ENCODE data around the gene NTMT2. TPM values are rescaled to one million over a fixed set of nuclear protein-coding genes. Genes with fewer than 3 reads are reported as not detected.

Gene NTMT2
- total RNA-seq, 3 donors from 2014 or later (not counting 1 experiment from before 2014, with no cell fraction given): not detected

DNA sequence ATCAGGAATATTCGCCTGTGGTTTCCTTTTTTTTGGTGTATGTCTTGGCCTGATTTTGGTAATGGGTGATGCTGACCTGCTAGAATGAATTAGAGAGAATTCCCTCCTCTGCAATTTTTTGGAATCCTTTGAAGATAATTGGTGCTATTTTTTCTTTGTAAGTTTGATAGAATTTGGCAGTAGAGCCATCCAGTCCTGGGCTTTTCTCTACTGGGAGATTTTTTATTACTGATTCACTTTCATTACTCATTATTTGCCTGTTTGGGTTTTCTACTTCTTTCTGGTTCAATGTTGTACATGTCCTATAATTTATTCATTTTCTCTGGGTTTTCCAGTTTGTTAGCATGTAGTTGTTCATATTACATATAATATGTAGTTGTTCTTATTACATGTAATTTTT lies 48.7 kb downstream of the NTMT2 start:
- H3K4me3 Mint-ChIP-seq: no peak overlapping the region
- H3K27ac Mint-ChIP-seq: no peak overlapping the region
- H3K27ac ChIP-seq (ENCODE audit: low read length): no peak overlapping the region
- H3K4me3 ChIP-seq (ENCODE audit: low read length): no peak overlapping the region
- no peaks in the 10 kb centered on the region for H3K9me3 ChIP-seq (ENCODE audit: control insufficient read depth, insufficient read depth, low read length)
- ATAC-seq: no peak
- H3K4me1 Mint-ChIP-seq: no peaks in the 10 kb centered on the region
- H3K36me3 ChIP-seq (ENCODE audit: control insufficient read depth, insufficient read depth, low read length): no peaks in the 10 kb centered on the region
- peaks cover 21% of the 10 kb centered on the region in 2 donors for H3K27me3 Mint-ChIP-seq (ENCODE audit: low read depth in 2 of 2)
- H3K36me3 Mint-ChIP-seq: no peaks in the 10 kb centered on the region
- 80% methylated on average over 1 of the region's 1 CpG for WGBS (ENCODE audit: insufficient coverage)
- no peaks in the 10 kb centered on the region for H3K4me1 ChIP-seq (ENCODE audit: control insufficient read depth, insufficient read depth, low read length)
- no peak for DNase-seq
- intact Hi-C loops (cut with micrococcal nuclease): no loop called here
- peaks cover 4% of the 10 kb centered on the region in 2 donors for H3K9me3 Mint-ChIP-seq
- TF ChIP-seq, protein P1, sequence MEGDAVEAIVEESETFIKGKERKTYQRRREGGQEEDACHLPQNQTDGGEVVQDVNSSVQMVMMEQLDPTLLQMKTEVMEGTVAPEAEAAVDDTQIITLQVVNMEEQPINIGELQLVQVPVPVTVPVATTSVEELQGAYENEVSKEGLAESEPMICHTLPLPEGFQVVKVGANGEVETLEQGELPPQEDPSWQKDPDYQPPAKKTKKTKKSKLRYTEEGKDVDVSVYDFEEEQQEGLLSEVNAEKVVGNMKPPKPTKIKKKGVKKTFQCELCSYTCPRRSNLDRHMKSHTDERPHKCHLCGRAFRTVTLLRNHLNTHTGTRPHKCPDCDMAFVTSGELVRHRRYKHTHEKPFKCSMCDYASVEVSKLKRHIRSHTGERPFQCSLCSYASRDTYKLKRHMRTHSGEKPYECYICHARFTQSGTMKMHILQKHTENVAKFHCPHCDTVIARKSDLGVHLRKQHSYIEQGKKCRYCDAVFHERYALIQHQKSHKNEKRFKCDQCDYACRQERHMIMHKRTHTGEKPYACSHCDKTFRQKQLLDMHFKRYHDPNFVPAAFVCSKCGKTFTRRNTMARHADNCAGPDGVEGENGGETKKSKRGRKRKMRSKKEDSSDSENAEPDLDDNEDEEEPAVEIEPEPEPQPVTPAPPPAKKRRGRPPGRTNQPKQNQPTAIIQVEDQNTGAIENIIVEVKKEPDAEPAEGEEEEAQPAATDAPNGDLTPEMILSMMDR (IDR thresholded peaks at IDR 0.05): no peak
- H3K27me3 ChIP-seq (ENCODE audit: control insufficient read depth, insufficient read depth, low read length): no peaks in the 10 kb centered on the region

DNA sequence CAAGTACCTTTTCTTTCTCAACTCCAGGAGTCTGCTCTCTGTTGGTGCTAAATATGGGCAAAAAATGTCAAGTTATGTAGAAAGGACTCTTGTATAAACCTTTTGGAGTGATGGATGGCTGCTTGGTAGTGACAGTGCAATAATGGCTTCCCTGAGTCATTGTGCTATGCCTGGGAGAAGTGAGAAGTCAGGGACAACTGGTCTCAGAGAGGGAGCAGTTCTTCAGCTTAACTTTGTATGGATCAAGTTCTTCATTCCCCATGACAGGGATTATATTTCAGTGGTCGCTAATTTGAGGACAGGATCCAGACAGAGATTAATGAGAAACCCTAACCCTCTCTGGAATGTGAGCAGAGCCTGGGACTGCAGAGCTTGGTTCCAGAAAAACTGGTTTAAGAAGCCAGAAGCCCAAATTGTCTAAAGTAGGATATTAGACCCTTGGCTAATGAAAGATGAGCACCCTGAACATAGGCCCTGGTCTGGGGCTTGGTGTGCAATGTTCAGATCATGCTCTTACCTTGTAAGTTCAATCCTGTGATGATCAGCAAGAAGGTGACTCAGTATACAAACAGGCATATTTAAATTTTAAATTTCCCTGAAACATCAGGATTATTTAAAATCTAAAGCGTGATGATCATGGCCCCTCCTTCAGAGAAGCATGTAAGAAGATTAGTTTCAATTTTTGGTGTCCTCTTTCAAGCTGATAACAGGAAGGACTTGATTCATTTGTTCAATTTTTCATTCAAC lies 50.9 kb downstream of the NTMT2 start:
- Mint-ChIP-seq H3K27ac (no peak overlapping the region), H3K4me1 (no peaks in the 10 kb centered on the region), H3K9me3 (peaks cover 0 to 2% of the 10 kb centered on the region in 2 donors), H3K27me3 (ENCODE audit: low read depth in 2 of 2) (peaks cover 17 to 21% of the 10 kb centered on the region in 2 donors), H3K36me3 (no peaks in the 10 kb centered on the region), H3K4me3 (no peak overlapping the region)
- no peaks in the 10 kb centered on the region for H3K36me3 ChIP-seq (ENCODE audit: control insufficient read depth, insufficient read depth, low read length)
- DNase-seq (no peak), ATAC-seq (no peak)
- no peak overlapping the region for H3K4me3 ChIP-seq (ENCODE audit: low read length)
- H3K4me1 ChIP-seq (ENCODE audit: control insufficient read depth, insufficient read depth, low read length): no peaks in the 10 kb centered on the region
- intact Hi-C loops (cut with micrococcal nuclease): no loop called here
- H3K9me3 ChIP-seq (ENCODE audit: control insufficient read depth, insufficient read depth, low read length): no peaks in the 10 kb centered on the region
- H3K27ac ChIP-seq (ENCODE audit: low read length): no peak overlapping the region
- WGBS (ENCODE audit: insufficient coverage): 83% methylated on average over 1 of the region's 2 CpGs
- no peaks in the 10 kb centered on the region for H3K27me3 ChIP-seq (ENCODE audit: control insufficient read depth, insufficient read depth, low read length)
- TF ChIP-seq, protein P1 (IDR thresholded peaks at IDR 0.05): no peak

DNA sequence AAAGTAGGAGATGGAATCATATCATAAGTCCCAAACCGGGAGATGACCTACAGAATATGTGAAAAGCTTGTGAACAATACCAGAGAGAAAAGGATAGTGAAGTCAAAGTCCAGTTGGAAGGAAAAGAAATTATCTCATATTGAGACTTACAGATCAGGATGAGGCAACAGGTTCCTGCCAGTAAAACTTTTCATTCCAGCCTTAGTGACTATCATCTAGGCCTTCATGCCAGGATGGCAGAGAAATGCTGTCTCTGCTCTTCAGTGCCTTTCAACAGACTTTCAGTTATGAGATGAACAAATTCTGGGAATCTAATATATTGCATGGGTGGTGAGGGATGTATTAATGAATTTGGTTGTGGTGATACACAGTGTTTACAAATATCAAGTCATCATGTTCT lies 52.3 kb downstream of the NTMT2 start:
- no peak overlapping the region for H3K4me3 Mint-ChIP-seq
- Histone ChIP-seq H3K27ac (ENCODE audit: low read length) (no peak overlapping the region), H3K36me3 (ENCODE audit: control insufficient read depth, insufficient read depth, low read length) (no peaks in the 10 kb centered on the region), H3K27me3 (ENCODE audit: control insufficient read depth, insufficient read depth, low read length) (no peaks in the 10 kb centered on the region), H3K4me1 (ENCODE audit: control insufficient read depth, insufficient read depth, low read length) (no peaks in the 10 kb centered on the region), H3K4me3 (ENCODE audit: low read length) (no peak overlapping the region), H3K9me3 (ENCODE audit: control insufficient read depth, insufficient read depth, low read length) (no peaks in the 10 kb centered on the region)
- H3K4me1 Mint-ChIP-seq: no peaks in the 10 kb centered on the region
- peaks cover 17 to 28% of the 10 kb centered on the region in 2 donors for H3K27me3 Mint-ChIP-seq (ENCODE audit: low read depth in 2 of 2)
- DNase-seq: no peak
- H3K27ac Mint-ChIP-seq: no peak overlapping the region
- ATAC-seq: no peak
- H3K9me3 Mint-ChIP-seq: no peaks in the 10 kb centered on the region
- 88% methylated on average over 1 of the region's 1 CpG for WGBS (ENCODE audit: insufficient coverage)
- H3K36me3 Mint-ChIP-seq: no peaks in the 10 kb centered on the region
- TF ChIP-seq, protein P1 (IDR thresholded peaks at IDR 0.05): no peak
- intact Hi-C loops (cut with micrococcal nuclease): no loop called here

DNA sequence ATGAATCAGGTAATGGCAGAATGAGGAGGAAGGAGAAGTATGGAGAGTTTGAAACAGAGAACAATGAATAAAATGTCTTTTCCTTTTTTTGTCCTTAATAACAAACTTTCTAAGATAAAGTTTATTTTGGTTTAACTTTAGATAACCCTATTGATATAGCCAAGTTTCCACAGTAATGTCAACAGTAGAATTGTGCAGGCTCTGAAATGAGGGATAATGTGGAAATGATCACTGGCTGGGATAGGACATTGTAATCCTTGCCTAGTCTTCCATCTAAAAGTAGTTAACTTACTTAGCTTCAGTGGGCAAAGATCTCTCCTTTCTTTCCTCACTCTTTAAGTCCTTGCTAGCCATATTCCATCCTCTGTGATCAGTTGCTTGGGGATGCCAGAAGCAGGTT lies 52.8 kb downstream of the NTMT2 start:
- Histone ChIP-seq H3K27ac (ENCODE audit: low read length) (no peak overlapping the region), H3K9me3 (ENCODE audit: control insufficient read depth, insufficient read depth, low read length) (no peaks in the 10 kb centered on the region), H3K27me3 (ENCODE audit: control insufficient read depth, insufficient read depth, low read length) (no peaks in the 10 kb centered on the region), H3K4me3 (ENCODE audit: low read length) (no peak overlapping the region), H3K4me1 (ENCODE audit: control insufficient read depth, insufficient read depth, low read length) (no peaks in the 10 kb centered on the region), H3K36me3 (ENCODE audit: control insufficient read depth, insufficient read depth, low read length) (no peaks in the 10 kb centered on the region)
- Mint-ChIP-seq H3K27me3 (ENCODE audit: low read depth in 2 of 2) (peaks cover 15 to 25% of the 10 kb centered on the region in 2 donors), H3K4me3 (no peak overlapping the region), H3K4me1 (no peaks in the 10 kb centered on the region), H3K27ac (no peak overlapping the region), H3K9me3 (no peaks in the 10 kb centered on the region), H3K36me3 (no peaks in the 10 kb centered on the region)
- ATAC-seq: no peak
- TF ChIP-seq, protein P1 (IDR thresholded peaks at IDR 0.05): no peak
- no peak for DNase-seq
- intact Hi-C loops (cut with micrococcal nuclease): no loop called here
